GM12891 (cell line): ENCODE measurements around the gene DNAJC11. TPM values are rescaled to one million over a fixed set of nuclear protein-coding genes. Genes with fewer than 3 reads are reported as not detected.
"Not testable (repeated sequence)": the region's sequence is repeated elsewhere in the genome, so short reads cannot be mapped to it uniquely, and the experiment has no call there.

Experiments
- DNase-seq: peaks from one replicate; pipeline ENCODE4 v3.0.0; 2011; ENCODE audit warnings: low spot score; ENCODE audit not compliant: insufficient read length
- FAIRE-seq: peaks from 2 replicates; lab custom pipeline; 2011; peaks lifted over from hg19 to GRCh38; lab: Jason Lieb, UNC
- PAX5 ChIP-seq: IDR thresholded peaks from 2 replicates; pipeline ENCODE4 v1.6.1; 2011; ENCODE audit warnings: low read length, moderate library complexity, mild to moderate bottlenecking; ENCODE audit not compliant: insufficient read depth, severe bottlenecking
- POLR2A ChIP-seq: IDR thresholded peaks from 2 replicates; pipeline ENCODE4 v1.6.1; 2011; ENCODE audit warnings: low read depth, low read length, control low read depth
- POLR2AphosphoS5 ChIP-seq: IDR thresholded peaks from 2 replicates; pipeline ENCODE4 v1.6.1; 2011; ENCODE audit warnings: low read depth, low read length, control low read depth
- POU2F2 ChIP-seq: IDR thresholded peaks from 2 replicates; pipeline ENCODE4 v1.6.1; 2011; ENCODE audit warnings: low read depth, mild to moderate bottlenecking, control low read depth, low read length, moderate library complexity
- SPI1 ChIP-seq: IDR thresholded peaks from 2 replicates; pipeline ENCODE4 v1.6.1; 2011; ENCODE audit warnings: low read depth, low read length, control low read depth
- TAF1 ChIP-seq: IDR thresholded peaks from 2 replicates; pipeline ENCODE4 v1.6.1; 2011; ENCODE audit warnings: low read depth, low read length, control low read depth
- polyA plus RNA-seq: library from polyadenylated mRNA; unstranded; fragments of >200 nt; gene quantifications from one replicate; pipeline ENCODE4 v1.2.1, GENCODE V29; 2012; ENCODE audit warnings: low read depth, missing spikeins, inconsistent platforms; ENCODE audit not compliant: missing spikeins

The DNAJC11 gene
- polyA plus RNA-seq = 36.1 TPM

GRCh38 chr1:6701437-6702153 is at the start of gene DNAJC11:
DNAJC11 (minus strand) TSS chr1:6701816; CDS start chr1:6701800, 16 bp downstream.
- peak; percentile 100 for FAIRE-seq
- no peak for TF ChIP-seq SPI1
- 0 out of 2 replicates have a peak, but pooled peaks have one; percentile 52 for TF ChIP-seq POU2F2
- peak; percentile 25 for TF ChIP-seq PAX5
- peak; percentile 78 for TF ChIP-seq POLR2AphosphoS5
- peak; percentile 97 for TF ChIP-seq TAF1
- peak; percentile 90 for TF ChIP-seq POLR2A
- peak; percentile 96 for DNase-seq

- TF ChIP-seq POLR2AphosphoS5 (no peak), POLR2A (no peak)
- FAIRE-seq (no peak), DNase-seq (no peak)
Measured at GRCh38 chr1:6750490-6750889, 48.9 kb upstream of the DNAJC11 start.

GRCh38 chr1:6747674-6748073 is 46.1 kb upstream of the DNAJC11 start:
- TF ChIP-seq SPI1 (no peak; the same call in 1 of the 2 replicates), POLR2AphosphoS5 (no peak), TAF1 (no peak), PAX5 (no peak), POLR2A (no peak), POU2F2 (no peak)
- FAIRE-seq = no peak

GRCh38 chr1:6745073-6745472 is 43.5 kb upstream of the DNAJC11 start:
- DNase-seq = no peak
- FAIRE-seq = no peak
- TF ChIP-seq POLR2A (no peak), PAX5 (no peak), POLR2AphosphoS5 (no peak), SPI1 (no peak), POU2F2 (no peak), TAF1 (no peak)

More at GRCh38 chr1:6747674-6748073, 46.1 kb upstream of the DNAJC11 start:
- DNase-seq = no peak

GRCh38 chr1:6743189-6744101 is 41.8 kb upstream of the DNAJC11 start:
- FAIRE-seq = peak; percentile 41
- TF ChIP-seq POLR2A (no peak), PAX5 (no peak), POU2F2 (no peak), TAF1 (no peak), POLR2AphosphoS5 (no peak), SPI1 (no peak)
- DNase-seq = no peak

- DNase-seq = not testable (repeated sequence)
- FAIRE-seq = peak; percentile 78
Measured at GRCh38 chr1:6742676-6743188, 41.1 kb upstream of the DNAJC11 start.

GRCh38 chr1:6738987-6739676 is 37.5 kb upstream of the DNAJC11 start:
- TF ChIP-seq POLR2A = no peak
- no peak for TF ChIP-seq POU2F2
- no peak for TF ChIP-seq TAF1
- TF ChIP-seq PAX5 = no peak
- no peak for TF ChIP-seq SPI1
- TF ChIP-seq POLR2AphosphoS5 = no peak
- FAIRE-seq (no peak), DNase-seq (no peak)

GRCh38 chr1:6732942-6733341 is 31.3 kb upstream of the DNAJC11 start:
- TF ChIP-seq TAF1 (no peak), POLR2AphosphoS5 (no peak), POU2F2 (no peak), PAX5 (no peak), POLR2A (no peak), SPI1 (no peak)
- no peak for FAIRE-seq
- no peak for DNase-seq

GRCh38 chr1:6731905-6732304 is 30.3 kb upstream of the DNAJC11 start:
- DNase-seq (no peak), FAIRE-seq (no peak)
- TF ChIP-seq PAX5 = no peak
- no peak for TF ChIP-seq POU2F2
- TF ChIP-seq POLR2AphosphoS5 = no peak
- TF ChIP-seq SPI1 = no peak
- TF ChIP-seq POLR2A = no peak
- no peak for TF ChIP-seq TAF1
